B cell (primary cell): Measurements from ENCODE around the gene RRAS2. TPM values are rescaled to one million over a fixed set of nuclear protein-coding genes. Genes with fewer than 3 reads are reported as not detected.

ENCODE experiments used
- ATAC-seq: fragments of 200-7000 bp; cut with Tn5 transposase; one replicate; pipeline ENCODE4 v1.10.0; 2021; ENCODE audit warnings: low read depth, mild to moderate bottlenecking, moderate number of reproducible peaks, moderate library complexity
- CTCF ChIA-PET: fragments of 350-600 bp; sonication (Branson Sonifier 250); formaldehyde crosslinking; loops from one replicate; lab custom pipeline; 2021; ENCODE audit warnings: antibody characterized with exemption, inconsistent platforms; lab: Charles Lee
- POLR2A ChIA-PET: fragments of 350-600 bp; sonication (Branson Sonifier 250); formaldehyde crosslinking; loops from one replicate; lab custom pipeline; 2021; ENCODE audit warnings: antibody characterized with exemption; lab: Charles Lee
- DNase-seq: peaks from one replicate; pipeline ENCODE4 v3.0.0; 2013
- H2AFZ ChIP-seq: 2 replicates; pipeline ENCODE4 v1.6.1; 2012; ENCODE audit warnings: mild to moderate bottlenecking, low read depth, low read length; ENCODE audit not compliant: insufficient read depth, poor library complexity, severe bottlenecking
- H3K27ac ChIP-seq, 2 donors: 1 replicate in 1 of 2; 2 replicates in 1 of 2; pipeline ENCODE4 v1.5.1; 2012 to 2013; ENCODE audit warnings: low read length in 2 of 2, mild to moderate bottlenecking in 2 of 2, moderate library complexity in 1 of 2
- H3K27me3 ChIP-seq, 4 experiments: fragments of 200-600 bp in 1 of 4; sonication (generic) in 1 of 4; replicated peaks in 1 of 4; 1 replicate in 2 of 4; 2 replicates in 2 of 4; pipeline versions ENCODE4 v1.6.1 to v1.7.0; 2013 to 2016; ENCODE audit warnings: low read length in 3 of 4, mild to moderate bottlenecking in 2 of 4, mixed read lengths in 1 of 4, moderate library complexity in 1 of 4; ENCODE audit not compliant: insufficient read depth in 4 of 4, control insufficient read depth in 3 of 4; ENCODE audit errors: control extremely low read depth in 1 of 4
- H3K36me3 ChIP-seq, 2 experiments: replicated peaks in 1 of 2; 1 replicate in 1 of 2; 2 replicates in 1 of 2; pipeline versions ENCODE4 v1.6.1 to v1.7.1; 2013; ENCODE audit warnings: low read length in 1 of 2; ENCODE audit not compliant: insufficient read depth in 2 of 2, control insufficient read depth in 1 of 2; ENCODE audit errors: control extremely low read depth in 1 of 2, extremely low read depth in 1 of 2
- H3K4me1 ChIP-seq, 2 donors: fragments of 200-600 bp in 1 of 2; sonication (generic) in 1 of 2; 1 replicate in 1 of 2; 2 replicates in 1 of 2; pipeline versions ENCODE4 v1.5.1 to v1.6.1; 2013 to 2017; ENCODE audit warnings: low read length in 2 of 2; ENCODE audit not compliant: control insufficient read depth in 2 of 2, insufficient read depth in 2 of 2
- H3K4me2 ChIP-seq: replicated peaks from 2 replicates; pipeline ENCODE3; 2012; ENCODE audit warnings: mild to moderate bottlenecking, low read depth, low read length; ENCODE audit not compliant: poor library complexity, severe bottlenecking
- H3K4me3 ChIP-seq, 5 experiments: fragments of 200-600 bp in 1 of 5; sonication (generic) in 1 of 5; 1 replicate in 3 of 5; 2 replicates in 2 of 5; pipeline versions ENCODE4 v1.5.1 to v1.7.0; 2011 to 2016; ENCODE audit warnings: low read length in 4 of 5, mild to moderate bottlenecking in 4 of 5, low read depth in 2 of 5, control low read depth in 1 of 5, moderate library complexity in 1 of 5; ENCODE audit not compliant: insufficient read depth in 1 of 5; ENCODE audit errors: control extremely low read depth in 1 of 5, extremely low read depth in 1 of 5
- H3K79me2 ChIP-seq: fragments of 200-600 bp; sonication (generic); one replicate; pipeline ENCODE4 v1.6.0; 2016; ENCODE audit warnings: low read length; ENCODE audit not compliant: control insufficient read depth, insufficient read depth
- H3K9ac ChIP-seq: fragments of 200-600 bp; sonication (generic); 2 replicates; pipeline ENCODE4 v1.6.1; 2017; ENCODE audit warnings: mild to moderate bottlenecking, low read length, moderate library complexity
- H3K9me3 ChIP-seq, 3 donors: one replicate each; pipeline versions ENCODE4 v1.6.1 to v1.7.1; 2013; ENCODE audit warnings: low read length in 2 of 3; ENCODE audit not compliant: control insufficient read depth in 2 of 3, insufficient read depth in 1 of 3; ENCODE audit errors: control extremely low read depth in 1 of 3
- H4K20me1 ChIP-seq: 2 replicates; pipeline ENCODE4 v1.6.0; 2012; ENCODE audit warnings: mild to moderate bottlenecking, low read length; ENCODE audit not compliant: insufficient read depth, control insufficient read depth, poor library complexity, severe bottlenecking
- H3K27ac Mint-ChIP-seq: one replicate; pipeline ENCODE4 v1.8.0; 2021; ENCODE audit warnings: mixed read lengths
- H3K27me3 Mint-ChIP-seq: one replicate; pipeline ENCODE4 v1.8.0; 2021; ENCODE audit warnings: mixed read lengths
- H3K4me1 Mint-ChIP-seq: one replicate; pipeline ENCODE4 v1.8.0; 2021; ENCODE audit warnings: mixed read lengths
- H3K4me3 Mint-ChIP-seq: one replicate; pipeline ENCODE4 v1.8.0; 2021; ENCODE audit warnings: mixed read lengths
- H3K9me3 Mint-ChIP-seq: one replicate; pipeline ENCODE4 v1.8.0; 2022; ENCODE audit warnings: mixed read lengths; ENCODE audit not compliant: insufficient read depth
- EZH2 ChIP-seq: IDR thresholded peaks from 2 replicates; pipeline ENCODE4 v1.6.1; 2012; ENCODE audit warnings: borderline replicate concordance, low read depth, mild to moderate bottlenecking, moderate library complexity, low read length; ENCODE audit not compliant: insufficient read depth, poor library complexity, severe bottlenecking
- WGBS: methylation state at CpG from one replicate; pipeline ENCODE4 v1.1.5; 2013; ENCODE audit warnings: missing lambda C conversion rate; ENCODE audit not compliant: insufficient coverage; 5-methylcytosine and 5-hydroxymethylcytosine counted together
- intact Hi-C: fragments of 100-400 bp; cut with micrococcal nuclease; formaldehyde crosslinking; loops from one replicate; pipeline ENCODE4 v1.10.0; 2022
- polyA plus RNA-seq: library from polyadenylated mRNA; depleted of rRNA; stranded (reverse); fragments of >200 nt; gene quantifications from 2 replicates; pipeline ENCODE4 v1.2.3, GENCODE V29; 2012
- total RNA-seq, 2 donors: library from RNA; stranded (reverse); fragments of 120-200 nt in 1 of 2; gene quantifications; 1 replicate in 1 of 2; 2 replicates in 1 of 2; pipeline versions ENCODE4 v1.2.3 to v1.2.4, GENCODE V29; 2013 to 2022
- TF ChIP-seq, protein P1 (sequence below): fragments of 200-600 bp; IDR thresholded peaks from one replicate; pipeline ENCODE4 v1.8.0; 2022; ENCODE audit warnings: antibody characterized with exemption, mild to moderate bottlenecking

The RRAS2 gene
- total and polyA plus RNA-seq, 2 donors (not counting 1 experiment from before 2014, with no cell fraction given): 31.8 to 72.4 TPM

- DNase-seq (no peak), ATAC-seq (no peak)
- Mint-ChIP-seq H3K27ac (no peak overlapping the region), H3K4me3 (no peak overlapping the region), H3K4me1 (peaks cover 19% of the 10 kb centered on the region), H3K27me3 (peaks cover 20% of the 10 kb centered on the region), H3K9me3 (no peaks in the 10 kb centered on the region)
- no peak overlapping the region for H2AFZ ChIP-seq
- no peaks in the 10 kb centered on the region for H3K9me3 ChIP-seq
- no peak overlapping the region for H3K27ac ChIP-seq
- no peak for TF ChIP-seq EZH2
- TF ChIP-seq, protein P1, sequence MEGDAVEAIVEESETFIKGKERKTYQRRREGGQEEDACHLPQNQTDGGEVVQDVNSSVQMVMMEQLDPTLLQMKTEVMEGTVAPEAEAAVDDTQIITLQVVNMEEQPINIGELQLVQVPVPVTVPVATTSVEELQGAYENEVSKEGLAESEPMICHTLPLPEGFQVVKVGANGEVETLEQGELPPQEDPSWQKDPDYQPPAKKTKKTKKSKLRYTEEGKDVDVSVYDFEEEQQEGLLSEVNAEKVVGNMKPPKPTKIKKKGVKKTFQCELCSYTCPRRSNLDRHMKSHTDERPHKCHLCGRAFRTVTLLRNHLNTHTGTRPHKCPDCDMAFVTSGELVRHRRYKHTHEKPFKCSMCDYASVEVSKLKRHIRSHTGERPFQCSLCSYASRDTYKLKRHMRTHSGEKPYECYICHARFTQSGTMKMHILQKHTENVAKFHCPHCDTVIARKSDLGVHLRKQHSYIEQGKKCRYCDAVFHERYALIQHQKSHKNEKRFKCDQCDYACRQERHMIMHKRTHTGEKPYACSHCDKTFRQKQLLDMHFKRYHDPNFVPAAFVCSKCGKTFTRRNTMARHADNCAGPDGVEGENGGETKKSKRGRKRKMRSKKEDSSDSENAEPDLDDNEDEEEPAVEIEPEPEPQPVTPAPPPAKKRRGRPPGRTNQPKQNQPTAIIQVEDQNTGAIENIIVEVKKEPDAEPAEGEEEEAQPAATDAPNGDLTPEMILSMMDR: no peak
- H3K27me3 ChIP-seq: peaks cover 0 to 14% (median 3%) of the 10 kb centered on the region in 4 experiments
- H3K79me2 ChIP-seq: no peaks in the 10 kb centered on the region
- ChIA-PET POLR2A (no interaction called here), CTCF (interaction anchor here (0.8 to 4.9 kb wide), 5 partner anchors 15 to 472 kb away, joined by 3 to 47 read pairs (median 3); no protein-coding TSS in a partner anchor)
- no peak overlapping the region for H3K9ac ChIP-seq
- no peaks in the 10 kb centered on the region for H3K36me3 ChIP-seq
- no peaks in the 10 kb centered on the region for H4K20me1 ChIP-seq
- no peak overlapping the region for H3K4me2 ChIP-seq
- no peak overlapping the region for H3K4me3 ChIP-seq
- H3K4me1 ChIP-seq: peaks cover 10 to 11% of the 10 kb centered on the region in 2 donors
- 98% methylated on average over 4 of the region's 8 CpGs for WGBS
- intact Hi-C loops: no loop called here
Observed at GRCh38 chr11:14244926-14245325, 114.1 kb downstream of the RRAS2 start.

- no peak overlapping the region for H3K27ac ChIP-seq
- peaks cover 13 to 15% of the 10 kb centered on the region in 2 donors for H3K4me1 ChIP-seq
- no peak overlapping the region for H3K4me2 ChIP-seq
- H3K4me1 Mint-ChIP-seq: peaks cover 19% of the 10 kb centered on the region
- no peak overlapping the region for H3K9ac ChIP-seq
- WGBS: 93% methylated on average over 4 of the region's 4 CpGs
- ChIA-PET CTCF (no interaction called here), POLR2A (no interaction called here)
- DNase-seq (no peak), ATAC-seq (no peak)
- H3K9me3 ChIP-seq: no peaks in the 10 kb centered on the region
- H3K27me3 Mint-ChIP-seq: peaks cover 10% of the 10 kb centered on the region
- no peak overlapping the region for H3K4me3 ChIP-seq
- no peak overlapping the region for H3K4me3 Mint-ChIP-seq
- H3K27me3 ChIP-seq: peaks cover 0 to 10% (median 0%) of the 10 kb centered on the region in 4 experiments
- TF ChIP-seq EZH2: no peak
- TF ChIP-seq, protein P1: no peak
- H4K20me1 ChIP-seq: no peaks in the 10 kb centered on the region
- no peaks in the 10 kb centered on the region for H3K36me3 ChIP-seq
- H3K79me2 ChIP-seq: no peaks in the 10 kb centered on the region
- no peak overlapping the region for H3K27ac Mint-ChIP-seq
- H3K9me3 Mint-ChIP-seq: no peaks in the 10 kb centered on the region
- H2AFZ ChIP-seq: no peak overlapping the region
- intact Hi-C loops: no loop called here
Observed at GRCh38 chr11:14242733-14243132, 116.2 kb downstream of the RRAS2 start.
